K562 (cell line): Measurements from ENCODE around the gene UQCR11. TPM values are rescaled to one million over a fixed set of nuclear protein-coding genes. Genes with fewer than 3 reads are reported as not detected.

Experiments
- ATAC-seq: fragments of 200-7000 bp; cut with Tn5 transposase; 3 replicates; pipeline ENCODE4 v1.9.1; 2020; ENCODE audit warnings: moderate library complexity
- BruUV-seq: library from RNA; stranded (reverse); fragments of 400-500 nt; replicated peaks from 2 replicates; lab custom pipeline; 2021; lab: Mats Ljungman, UMichigan
- CTCF ChIA-PET: fragments of 300-600 bp; formaldehyde crosslinking; extraction: SDS; loops from one replicate; lab custom pipeline; 2021; ENCODE audit warnings: low intra/inter-chr PET ratio; lab: Yijun Ruan, JAX
- POLR2A ChIA-PET: fragments of 300-600, 350-650 bp; sonication (Branson Sonifier 250); formaldehyde crosslinking; extraction: SDS; loops from one replicate; lab custom pipeline; 2021; ENCODE audit warnings: antibody characterized with exemption, inconsistent platforms; lab: Yijun Ruan, JAX
- DNase-seq, 4 experiments: peaks; one replicate each; pipeline versions ENCODE4 v3.0.0 to v3.0.0-alpha.2; 2011 to 2018; ENCODE audit warnings: low spot score in 3 of 4, mixed read lengths in 3 of 4; ENCODE audit errors: extremely low read depth in 1 of 4
- FAIRE-seq: peaks from 2 replicates; lab custom pipeline; 2011; peaks lifted over from hg19 to GRCh38; lab: Jason Lieb, UNC
- H2AFZ ChIP-seq: 2 replicates; pipeline ENCODE4 v1.6.0; 2011; ENCODE audit warnings: low read depth, low read length, control low read depth, inconsistent platforms
- H3K27ac ChIP-seq: fragments of 200-600 bp; 3 replicates; pipeline ENCODE4 v1.8.0; 2011; ENCODE audit warnings: low read depth, mild to moderate bottlenecking, control low read depth, inconsistent platforms, low read length, moderate library complexity, mixed read lengths; ENCODE audit errors: extremely low read depth
- H3K27me3 ChIP-seq, 2 experiments: fragments of 300-600 bp in 1 of 2; 2 replicates in 1 of 2; 3 replicates in 1 of 2; pipeline versions ENCODE4 v1.6.0 to v1.8.0; 2011; ENCODE audit warnings: inconsistent platforms in 2 of 2, low read length in 2 of 2, mild to moderate bottlenecking in 1 of 2, mixed read lengths in 1 of 2, moderate library complexity in 1 of 2; ENCODE audit not compliant: control insufficient read depth in 2 of 2, insufficient read depth in 2 of 2
- H3K36me3 ChIP-seq: fragments of 300-600 bp; 3 replicates; pipeline ENCODE4 v1.8.0; 2011; ENCODE audit warnings: mild to moderate bottlenecking, low read length, inconsistent platforms; ENCODE audit not compliant: control insufficient read depth, insufficient read depth
- H3K4me1 ChIP-seq, 2 experiments: fragments of 200-600 bp in 1 of 2; replicated peaks in 1 of 2; 2 replicates in 1 of 2; 3 replicates in 1 of 2; pipeline versions ENCODE4 v1.5.1 to v1.8.0; 2011; ENCODE audit warnings: inconsistent platforms in 2 of 2, low read length in 2 of 2, mild to moderate bottlenecking in 1 of 2, mixed read lengths in 1 of 2, moderate library complexity in 1 of 2; ENCODE audit not compliant: control insufficient read depth in 2 of 2, insufficient read depth in 2 of 2
- H3K4me2 ChIP-seq: 2 replicates; pipeline ENCODE4 v1.6.1; 2011; ENCODE audit warnings: low read length, control low read depth, inconsistent platforms, mixed read lengths; ENCODE audit not compliant: insufficient read depth
- H3K4me3 ChIP-seq: fragments of 200-600 bp; sonication (generic), shearing (Covaris generic); 2 replicates; pipeline ENCODE4 v1.5.1; 2016; ENCODE audit warnings: control low read depth, inconsistent platforms
- H3K79me2 ChIP-seq: fragments of 200-600 bp; 3 replicates; pipeline ENCODE4 v1.8.0; 2011; ENCODE audit warnings: low read length, inconsistent platforms; ENCODE audit not compliant: control insufficient read depth, insufficient read depth
- H3K9ac ChIP-seq, 2 experiments: 2 replicates each; pipeline versions ENCODE4 v1.6.0 to v1.6.1; 2011; ENCODE audit warnings: low read depth in 2 of 2, low read length in 2 of 2, control low read depth in 1 of 2, inconsistent platforms in 1 of 2, mild to moderate bottlenecking in 1 of 2, mixed read lengths in 1 of 2; ENCODE audit not compliant: insufficient read depth in 1 of 2
- H3K9me1 ChIP-seq: one replicate; pipeline ENCODE4 v1.6.0; 2011; ENCODE audit warnings: inconsistent platforms, mild to moderate bottlenecking, low read length, moderate library complexity; ENCODE audit not compliant: control insufficient read depth, insufficient read depth
- H3K9me3 ChIP-seq: replicated peaks from 2 replicates; pipeline ENCODE4 v1.5.1; 2011; ENCODE audit warnings: low read depth, low read length, inconsistent platforms; ENCODE audit not compliant: control insufficient read depth, insufficient read depth
- H4K20me1 ChIP-seq: replicated peaks from 2 replicates; pipeline ENCODE4 v1.6.1; 2011; ENCODE audit warnings: low read length, inconsistent platforms, mixed read lengths; ENCODE audit not compliant: control insufficient read depth, insufficient read depth
- CBX2 ChIP-seq: fragments of 200-600 bp; sonication (generic); IDR thresholded peaks from one replicate; pipeline ENCODE4 v1.6.1; 2012; ENCODE audit warnings: mild to moderate bottlenecking, low read length, inconsistent platforms; ENCODE audit not compliant: insufficient read depth, poor library complexity, severe bottlenecking
- CHCHD3 ChIP-seq: fragments of 250-450 bp; sonication (Bioruptor Pico); IDR thresholded peaks from 2 replicates; pipeline ENCODE4 v2.1.2; 2022; ENCODE audit warnings: mild to moderate bottlenecking
- GATA2 ChIP-seq: sonication (generic); formaldehyde crosslinking; IDR thresholded peaks from 2 replicates; pipeline ENCODE4 v1.4.0; 2020; ENCODE audit warnings: mild to moderate bottlenecking, missing genetic modification reagents
- GATAD2B ChIP-seq: fragments of 450-650 bp; IDR thresholded peaks from 2 replicates; pipeline ENCODE4 v1.6.1; 2017; ENCODE audit warnings: mild to moderate bottlenecking, borderline replicate concordance
- HES1 ChIP-seq: fragments of 450-650 bp; IDR thresholded peaks from 2 replicates; pipeline ENCODE4 v1.6.1; 2016; ENCODE audit warnings: low read depth, mild to moderate bottlenecking, moderate library complexity
- L3MBTL2 ChIP-seq: fragments of 450-650 bp; IDR thresholded peaks from 2 replicates; pipeline ENCODE4 v1.6.1; 2016; ENCODE audit warnings: mild to moderate bottlenecking, moderate library complexity
- MLLT1 ChIP-seq, 2 experiments: fragments of 450-650 bp; IDR thresholded peaks; 2 replicates each; pipeline ENCODE4 v1.6.1; 2016
- NKRF ChIP-seq: fragments of 450-650 bp; IDR thresholded peaks from 2 replicates; pipeline ENCODE4 v1.6.1; 2016; ENCODE audit warnings: borderline replicate concordance
- SIN3B ChIP-seq: fragments of 450-650 bp; IDR thresholded peaks from 2 replicates; pipeline ENCODE4 v1.6.1; 2017; ENCODE audit warnings: low read depth, mild to moderate bottlenecking, moderate library complexity
- TFAM ChIP-seq: fragments of 250-450 bp; sonication (Bioruptor Pico); conservative IDR thresholded peaks from 2 replicates; pipeline ENCODE4 v1.5.0; 2021; ENCODE audit warnings: mild to moderate bottlenecking, moderate library complexity
- WGBS: fragments of 100-300 bp; shearing (Covaris generic); methylation state at CpG from one replicate; pipeline ENCODE4 v1.1.6; 2016; ENCODE audit warnings: low coverage, mixed read lengths; ENCODE audit not compliant: insufficient coverage; ENCODE audit errors: missing lambda C conversion rate; 5-methylcytosine and 5-hydroxymethylcytosine counted together
- in situ Hi-C: fragments of 300-500 bp; cut with MboI; formaldehyde crosslinking; loops from 4 replicates; pipeline ENCODE4 v1.15.0; 2018; ENCODE audit warnings: inconsistent platforms, mixed read lengths
- intact Hi-C: fragments of 100-400 bp; cut with micrococcal nuclease; formaldehyde crosslinking; loops from 2 replicates; pipeline ENCODE4 v1.14.2; 2022
- polyA plus RNA-seq, 8 experiments: library from polyadenylated mRNA; depleted of rRNA in 4 of 8; stranded (reverse) in 5 of 8; unstranded in 3 of 8; fragments of >200 nt; fragmentation: Nextera tagmentation in 2 of 8; fragmentation: Illumina TruSeq in 1 of 8; extraction: Ambion mirVana in 2 of 8; extraction: Trizol in 1 of 8; gene quantifications; 2 replicates each; pipeline versions ENCODE4 v1.2.1 to v1.2.3, GENCODE V29; 2011 to 2014; ENCODE audit warnings: inconsistent platforms in 1 of 8, missing spikeins in 1 of 8
- total RNA-seq, 7 experiments: library from RNA; depleted of rRNA in 6 of 7; stranded (reverse); fragments of >200 nt in 6 of 7; fragmentation: Illumina TruSeq in 2 of 7; extraction: Trizol in 2 of 7; gene quantifications; 2 replicates each; pipeline versions ENCODE4 v1.2.1 to v1.2.3, GENCODE V29; 2011 to 2021; ENCODE audit warnings: low replicate concordance in 1 of 7

The UQCR11 gene
- total and polyA plus RNA-seq, 9 of the 15 experiments (the other 6 are each of a cell fraction or from before 2014, with no cell fraction given), result 57.6 to 394 (median 259) TPM

GRCh38 chr19:1632462-1633268, 27.4 kb upstream of the UQCR11 start:
- Histone ChIP-seq H3K36me3 (peaks cover 76% of the 10 kb centered on the region), H3K9me3 (no peaks in the 10 kb centered on the region; the same call in 1 of the 2 replicates), H3K4me2 (peak overlapping the region; percentile 73), H4K20me1 (no peaks in the 10 kb centered on the region), H3K27me3 (no peaks in the 10 kb centered on the region), H3K9ac (peak overlapping the region; percentile 48 to 88), H3K4me1 (peaks cover 19 to 67% of the 10 kb centered on the region in 2 experiments), H3K27ac (peak overlapping the region; percentile 74), H3K79me2 (peaks cover 70% of the 10 kb centered on the region), H2AFZ (peak overlapping the region; percentile 52; the same call in 1 of the 2 replicates), H3K9me1 (peaks cover 5% of the 10 kb centered on the region), H3K4me3 (peak overlapping the region; percentile 17; the same call in 1 of the 2 replicates)
- intact Hi-C loops (no loop called here), in situ Hi-C loops (no loop called here)
- BruUV-seq, result no TSS peak
- ATAC-seq (peak; percentile 99), DNase-seq (peak; percentile 90 to 95 (median 92)), FAIRE-seq (peak; percentile 91)
- 36% methylated on average over 21 of the region's 26 CpGs for WGBS
- CTCF ChIA-PET, result interaction anchor here (0.6 kb wide), 1 partner anchor 11 kb away, joined by 3 read pairs; no protein-coding TSS in a partner anchor
- POLR2A ChIA-PET, result interaction anchor here (0.5 to 1.1 kb wide), 4 partner anchors 9 to 111 kb away, joined by 3 to 4 read pairs (median 3); no protein-coding TSS in a partner anchor
- TF ChIP-seq TFAM (CRISPR knock-in tag), result no peak
- TF ChIP-seq HES1, result no peak
- TF ChIP-seq GATA2 (CRISPR knock-in tag), result peak; percentile 53; the same call in 1 of the 2 replicates
- TF ChIP-seq CBX2, result no peak
- TF ChIP-seq CHCHD3 (CRISPR knock-in tag), result no peak
- peak; percentile 52; the same call in 1 of the 2 replicates for TF ChIP-seq GATAD2B
- TF ChIP-seq SIN3B, result no peak
- no peak for TF ChIP-seq MLLT1 (IDR thresholded peaks at IDR 0.05)
- peak; percentile 40; the same call in 1 of the 2 replicates for TF ChIP-seq L3MBTL2
- 0 out of 2 replicates have a peak, but pooled peaks have one; percentile 39 for TF ChIP-seq NKRF
